Measurements from ENCODE around the gene PPP1R1A. TPM values are rescaled to one million over a fixed set of nuclear protein-coding genes. Genes with fewer than 3 reads are reported as not detected.

PPP1R1A gene
- total RNA-seq, 1 experiment from 2014 or later: not detected

DNA sequence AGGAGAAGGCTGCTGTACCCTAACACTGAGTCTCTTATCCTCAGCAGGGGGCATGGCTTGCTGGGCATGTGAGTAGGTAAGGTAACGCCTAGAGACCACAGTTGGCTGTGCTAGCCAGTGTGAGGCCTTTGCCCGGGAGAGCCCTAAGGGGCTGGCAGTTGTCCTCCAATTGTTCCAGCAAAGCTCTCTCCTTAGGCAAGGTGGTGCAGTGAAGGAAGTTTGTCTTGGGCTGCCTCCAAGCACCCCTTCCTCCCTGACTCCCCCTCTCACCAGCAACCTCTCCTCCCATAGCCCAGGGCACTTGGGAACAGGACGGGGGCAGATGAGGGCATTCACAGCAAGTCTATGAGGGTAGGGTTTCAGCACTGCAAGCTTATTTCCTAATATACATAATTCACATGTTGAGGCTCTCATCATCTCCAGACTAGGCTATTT is 23.3 kb upstream of the PPP1R1A start:
- no peak for DNase-seq
- Histone ChIP-seq H3K9me3 (replicated peaks) (no peaks in the 10 kb centered on the region), H3K4me3 (no peak overlapping the region), H3K36me3 (no peaks in the 10 kb centered on the region), H3K27me3 (no peaks in the 10 kb centered on the region; the same call in 1 of the 2 replicates), H3K27ac (no peak overlapping the region), H3K4me1 (no peaks in the 10 kb centered on the region)

DNA sequence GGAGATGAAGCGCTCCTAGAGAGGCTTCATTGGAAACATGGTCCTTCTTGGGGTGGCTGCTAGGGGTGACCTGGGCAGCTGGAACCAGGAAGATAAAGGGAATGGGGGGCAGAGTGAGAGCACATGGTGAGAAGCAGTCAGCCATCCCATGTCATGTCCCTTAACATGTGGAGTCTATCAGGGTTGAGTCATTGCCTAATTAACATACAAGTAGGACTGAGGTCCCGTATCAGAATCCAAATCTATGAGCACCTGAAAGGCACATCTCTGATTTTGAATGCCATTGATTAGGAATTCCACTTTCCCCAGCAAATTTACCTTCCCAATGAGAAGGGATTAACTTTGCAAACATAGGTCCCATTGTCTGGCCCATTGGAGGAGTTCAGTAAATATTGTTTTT is 20.3 kb upstream of the PPP1R1A start:
- H3K27ac ChIP-seq: no peak overlapping the region
- H3K4me1 ChIP-seq: no peaks in the 10 kb centered on the region
- H3K9me3 ChIP-seq (replicated peaks): no peaks in the 10 kb centered on the region
- H3K4me3 ChIP-seq: no peak overlapping the region
- no peaks in the 10 kb centered on the region; the same call in 1 of the 2 replicates for H3K27me3 ChIP-seq
- DNase-seq: no peak
- no peaks in the 10 kb centered on the region for H3K36me3 ChIP-seq

DNA sequence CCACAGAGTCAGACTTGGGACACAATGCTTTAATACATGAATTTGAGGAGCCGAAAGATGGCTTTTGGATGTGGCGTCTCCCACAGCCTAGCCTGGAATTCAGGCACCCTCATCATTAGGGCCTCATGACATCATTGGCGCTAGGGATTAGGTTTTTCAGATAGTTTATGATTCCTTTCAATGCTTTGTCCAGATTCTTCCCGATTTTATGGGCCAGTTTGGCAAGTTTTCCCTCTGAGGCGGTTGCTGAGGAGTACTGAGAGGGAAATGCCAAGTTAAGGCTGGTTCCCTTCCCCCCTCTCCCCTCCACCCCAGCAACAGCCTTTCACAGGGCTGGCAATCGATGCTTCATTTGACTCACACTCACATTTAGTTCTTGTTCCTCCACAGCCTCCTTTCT is 19.7 kb upstream of the PPP1R1A start:
- Histone ChIP-seq H3K27me3 (no peaks in the 10 kb centered on the region; the same call in 1 of the 2 replicates), H3K4me1 (no peaks in the 10 kb centered on the region), H3K36me3 (no peaks in the 10 kb centered on the region), H3K9me3 (replicated peaks) (no peaks in the 10 kb centered on the region), H3K27ac (no peak overlapping the region), H3K4me3 (no peak overlapping the region)
- DNase-seq: no peak

DNA sequence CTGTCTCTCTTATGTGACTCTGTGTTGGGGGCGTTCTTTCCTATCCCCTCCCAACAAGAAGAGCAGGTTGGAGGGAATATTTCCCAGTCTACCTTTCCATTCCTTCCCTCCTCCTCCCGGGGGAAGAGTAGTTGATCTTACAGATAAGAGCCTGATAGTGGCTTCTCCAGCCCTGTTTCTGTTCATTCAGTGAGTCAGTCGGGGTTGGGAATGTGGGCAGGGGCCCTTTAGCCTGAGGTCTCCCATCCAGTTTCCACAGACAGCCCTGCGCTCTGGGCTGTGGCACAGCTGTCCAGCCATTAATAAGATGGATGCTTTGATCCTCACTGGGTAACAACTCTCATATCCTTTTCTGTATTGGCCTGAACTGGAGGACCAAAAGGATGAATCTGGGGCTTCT is 18.1 kb upstream of the PPP1R1A start:
- Histone ChIP-seq H3K4me3 (no peak overlapping the region), H3K27me3 (no peaks in the 10 kb centered on the region; the same call in 1 of the 2 replicates), H3K36me3 (no peaks in the 10 kb centered on the region), H3K4me1 (peaks cover 7% of the 10 kb centered on the region), H3K27ac (no peak overlapping the region), H3K9me3 (replicated peaks) (no peaks in the 10 kb centered on the region)
- DNase-seq: no peak

DNA sequence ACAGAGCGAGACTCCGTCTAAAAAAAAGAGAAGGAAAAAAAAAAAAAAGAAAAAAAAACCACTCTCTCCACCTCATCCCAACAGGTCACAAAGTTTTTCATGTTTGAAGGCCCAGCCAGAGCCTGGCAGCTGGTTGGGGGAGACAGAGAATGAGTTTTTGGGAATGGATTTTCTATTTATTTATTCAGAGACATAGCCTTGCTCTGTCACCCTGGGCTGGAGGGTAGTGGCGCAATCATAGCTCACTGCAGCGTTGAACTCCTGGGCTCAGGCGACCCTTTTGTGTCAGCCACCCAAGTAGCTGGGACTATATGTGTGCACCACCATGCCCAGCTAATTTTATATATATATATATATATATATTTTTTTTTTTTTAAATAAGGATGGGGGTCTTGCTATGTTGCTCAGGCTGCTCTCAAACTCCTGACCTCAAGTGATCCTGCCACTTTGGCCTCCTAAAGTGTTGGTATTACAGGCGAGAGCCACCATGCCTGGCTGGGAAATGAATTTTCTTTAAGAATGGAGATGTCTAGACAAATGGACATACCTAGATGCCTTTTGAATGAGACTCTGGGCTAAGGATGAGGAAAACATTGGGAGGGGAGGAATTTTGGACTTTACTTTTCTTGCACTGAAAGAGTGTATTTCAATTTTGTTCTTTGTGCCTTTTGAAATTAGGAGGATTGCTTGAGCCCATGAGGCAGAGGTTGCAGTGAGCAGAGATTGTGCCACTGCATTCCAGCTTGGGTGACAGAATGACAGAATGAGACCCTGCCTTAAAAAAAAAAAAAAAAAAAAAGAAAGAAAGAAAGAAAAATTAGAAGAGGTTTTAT is 16.9 kb upstream of the PPP1R1A start:
- Histone ChIP-seq H3K27ac (no peak overlapping the region), H3K9me3 (replicated peaks) (no peaks in the 10 kb centered on the region), H3K27me3 (no peaks in the 10 kb centered on the region), H3K36me3 (no peaks in the 10 kb centered on the region), H3K4me3 (no peak overlapping the region), H3K4me1 (peaks cover 7% of the 10 kb centered on the region)
- DNase-seq: no peak

DNA sequence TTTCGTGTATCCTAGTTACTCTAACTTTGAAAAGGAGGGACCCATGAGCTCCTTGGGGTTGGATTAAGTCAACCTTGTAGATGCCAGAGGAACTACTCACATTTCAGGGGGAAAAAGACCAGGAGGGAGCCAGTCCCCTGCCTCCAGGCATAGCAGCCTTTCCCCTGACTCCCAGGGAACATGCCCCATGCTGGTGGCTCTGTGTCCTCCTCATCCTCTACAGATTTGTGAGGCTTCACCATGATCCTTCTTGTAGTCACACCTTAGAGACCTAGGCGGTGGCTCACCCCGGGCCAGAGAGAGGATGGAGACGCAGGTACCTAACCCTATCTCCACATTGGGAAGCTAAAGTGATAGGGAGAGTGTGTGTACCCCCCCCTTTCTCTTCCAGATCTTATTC is 16.0 kb upstream of the PPP1R1A start:
- no peaks in the 10 kb centered on the region for H3K9me3 ChIP-seq (replicated peaks)
- peaks cover 10% of the 10 kb centered on the region for H3K4me1 ChIP-seq
- H3K4me3 ChIP-seq: no peak overlapping the region
- H3K27me3 ChIP-seq: no peaks in the 10 kb centered on the region
- no peaks in the 10 kb centered on the region for H3K36me3 ChIP-seq
- no peak for DNase-seq
- no peak overlapping the region for H3K27ac ChIP-seq

DNA sequence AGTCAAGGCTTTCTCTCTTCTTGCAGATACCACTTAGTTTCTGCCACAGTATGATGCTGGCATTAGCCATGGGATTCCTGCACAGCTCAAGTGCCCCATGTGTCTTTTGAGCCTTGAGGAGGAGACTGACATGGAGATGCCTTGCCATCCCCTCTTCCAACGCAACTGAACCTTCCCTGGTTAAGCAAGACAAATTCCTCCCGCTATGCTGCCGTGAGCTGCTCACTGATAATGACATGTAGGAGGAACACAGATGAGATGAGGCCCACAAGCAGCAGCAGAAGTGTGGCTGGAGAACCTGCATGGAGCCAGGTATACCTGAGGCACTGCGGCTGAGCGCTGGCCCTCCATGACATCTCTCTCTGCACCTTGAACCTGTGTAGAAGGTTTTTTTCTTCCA is 15.4 kb upstream of the PPP1R1A start:
- DNase-seq: no peak
- Histone ChIP-seq H3K36me3 (no peaks in the 10 kb centered on the region), H3K27me3 (no peaks in the 10 kb centered on the region), H3K4me3 (no peak overlapping the region), H3K27ac (no peak overlapping the region), H3K4me1 (peaks cover 10% of the 10 kb centered on the region), H3K9me3 (replicated peaks) (no peaks in the 10 kb centered on the region)

DNA sequence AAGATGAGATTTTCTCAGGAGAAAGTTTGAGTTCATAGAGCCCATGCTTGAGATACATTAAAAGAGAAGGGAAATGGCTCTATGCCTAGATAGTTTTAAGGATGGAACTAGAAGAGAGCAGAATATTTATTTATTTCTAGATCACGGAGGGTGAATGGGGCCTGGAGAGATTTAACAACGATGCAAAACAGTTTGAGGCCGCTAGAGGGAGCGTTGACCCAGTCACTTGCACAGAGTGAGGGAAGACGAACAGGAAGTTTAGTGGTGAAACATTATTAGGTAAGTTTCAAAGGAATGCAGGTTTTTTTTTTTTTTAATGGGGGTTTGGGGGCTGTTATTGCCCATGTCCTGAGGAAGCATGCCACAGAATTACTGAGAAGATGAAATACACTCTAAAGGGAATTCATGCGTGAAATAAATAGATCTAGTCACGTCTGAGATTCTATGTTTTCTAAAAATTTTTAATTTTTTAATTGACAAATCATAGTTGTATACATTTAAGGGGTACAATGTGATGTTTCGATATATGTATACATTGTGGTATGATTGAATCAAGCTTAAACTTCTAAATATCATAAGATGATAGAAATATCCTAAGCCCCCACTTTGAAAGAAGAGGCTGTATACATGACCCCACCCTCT is 14.8 kb upstream of the PPP1R1A start:
- DNase-seq: peak; percentile 58 to 78
- Histone ChIP-seq H3K36me3 (no peaks in the 10 kb centered on the region), H3K4me3 (no peak overlapping the region), H3K9me3 (replicated peaks) (no peaks in the 10 kb centered on the region), H3K4me1 (peaks cover 10% of the 10 kb centered on the region), H3K27me3 (no peaks in the 10 kb centered on the region), H3K27ac (no peak overlapping the region)

DNA sequence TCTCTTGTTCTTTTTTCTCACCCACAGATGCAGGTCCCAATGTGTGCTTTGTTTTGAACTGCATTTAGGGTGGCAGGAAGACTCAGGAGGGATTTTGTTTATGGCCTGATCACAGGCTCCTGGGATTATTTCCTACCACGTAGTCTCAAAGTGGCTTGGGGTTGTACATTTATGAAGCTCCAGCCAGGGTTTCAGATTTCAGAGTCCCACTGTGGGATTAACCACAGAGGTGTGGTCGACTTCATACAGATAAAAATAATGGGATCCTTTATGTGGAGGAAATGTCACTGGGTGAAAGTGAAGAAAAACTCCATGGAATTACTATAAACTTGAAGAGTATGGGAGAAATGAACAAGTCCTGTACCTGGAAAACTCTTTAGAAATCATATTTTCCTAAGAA is 14.2 kb upstream of the PPP1R1A start:
- H3K4me1 ChIP-seq: peaks cover 10% of the 10 kb centered on the region
- no peak overlapping the region for H3K27ac ChIP-seq
- no peaks in the 10 kb centered on the region for H3K9me3 ChIP-seq (replicated peaks)
- no peaks in the 10 kb centered on the region for H3K36me3 ChIP-seq
- DNase-seq: no peak
- H3K27me3 ChIP-seq: no peaks in the 10 kb centered on the region
- H3K4me3 ChIP-seq: no peak overlapping the region

DNA sequence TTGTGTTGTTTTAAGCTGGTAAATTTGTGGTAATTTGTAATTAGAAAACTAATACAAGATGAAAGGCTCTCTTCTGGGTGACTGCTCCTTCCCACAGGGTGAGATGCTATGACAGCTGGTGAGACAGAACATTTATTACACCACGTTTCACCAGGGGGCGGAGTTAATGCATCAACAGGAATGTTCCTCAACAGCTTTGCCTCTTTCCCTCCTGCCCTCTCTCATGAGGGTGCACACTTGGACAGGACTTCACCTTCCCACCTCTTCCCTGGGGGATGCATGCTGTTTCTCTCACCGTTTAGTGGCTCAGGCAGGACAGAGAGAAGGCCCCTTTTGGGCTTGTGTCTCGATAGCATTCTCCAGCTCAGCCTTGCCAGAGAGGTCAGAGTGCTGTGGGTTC is 13.4 kb upstream of the PPP1R1A start:
- Histone ChIP-seq H3K4me3 (no peak overlapping the region), H3K27ac (no peak overlapping the region), H3K4me1 (peaks cover 10% of the 10 kb centered on the region), H3K27me3 (no peaks in the 10 kb centered on the region), H3K36me3 (no peaks in the 10 kb centered on the region), H3K9me3 (replicated peaks) (no peaks in the 10 kb centered on the region)
- DNase-seq: peak; percentile 40 to 68

DNA sequence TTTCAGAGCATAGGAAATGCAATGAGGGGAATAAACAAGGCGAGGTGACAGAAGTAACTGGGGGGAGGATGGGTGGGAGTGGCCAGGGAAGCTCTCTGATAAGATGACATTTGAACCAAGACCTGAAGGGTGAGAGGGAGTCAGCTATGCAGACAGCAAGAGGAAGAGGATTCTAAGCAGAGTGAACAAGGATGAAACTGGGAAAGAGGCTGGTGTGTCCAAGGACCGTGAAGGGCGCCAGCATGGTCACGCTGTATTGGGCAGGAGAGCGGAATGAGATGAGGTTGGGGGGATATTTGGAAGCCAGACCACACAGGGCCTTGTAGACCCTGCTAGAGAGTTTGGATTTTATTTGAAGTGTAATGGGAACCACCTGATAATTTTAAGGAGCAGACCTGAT is 10.5 kb upstream of the PPP1R1A start:
- no peak for DNase-seq

DNA sequence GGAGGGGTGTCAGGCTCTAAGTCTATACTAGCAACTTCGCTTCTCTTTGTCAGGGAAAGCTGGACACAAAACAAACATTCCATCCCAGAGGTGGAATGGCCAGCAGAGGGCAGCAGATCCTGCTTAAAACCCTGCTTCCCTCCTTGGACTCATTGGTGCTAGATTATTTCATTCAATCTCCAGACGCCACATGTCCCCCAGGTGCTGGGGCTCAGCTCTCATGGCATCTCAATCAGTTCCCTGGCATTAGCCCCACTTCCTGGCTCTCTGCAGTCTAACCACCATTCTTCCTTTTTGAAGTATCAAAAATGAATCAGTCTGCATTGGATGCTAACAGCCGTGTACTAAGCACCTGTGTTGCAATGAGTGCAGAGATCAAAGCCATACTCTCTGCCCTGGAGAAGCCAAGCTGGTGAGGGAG is 8.1 kb upstream of the PPP1R1A start:
- Histone ChIP-seq H3K4me3 (no peak overlapping the region), H3K27ac (no peak overlapping the region), H3K9me3 (replicated peaks) (no peaks in the 10 kb centered on the region)

More for the DNA sequence above, 10.5 kb upstream of the PPP1R1A start:
- no peaks in the 10 kb centered on the region for H3K36me3 ChIP-seq
- no peaks in the 10 kb centered on the region for H3K9me3 ChIP-seq (replicated peaks)
- no peak overlapping the region for H3K4me3 ChIP-seq
- peaks cover 10% of the 10 kb centered on the region for H3K4me1 ChIP-seq
- no peak overlapping the region for H3K27ac ChIP-seq
- peaks cover 7% of the 10 kb centered on the region for H3K27me3 ChIP-seq

DNA sequence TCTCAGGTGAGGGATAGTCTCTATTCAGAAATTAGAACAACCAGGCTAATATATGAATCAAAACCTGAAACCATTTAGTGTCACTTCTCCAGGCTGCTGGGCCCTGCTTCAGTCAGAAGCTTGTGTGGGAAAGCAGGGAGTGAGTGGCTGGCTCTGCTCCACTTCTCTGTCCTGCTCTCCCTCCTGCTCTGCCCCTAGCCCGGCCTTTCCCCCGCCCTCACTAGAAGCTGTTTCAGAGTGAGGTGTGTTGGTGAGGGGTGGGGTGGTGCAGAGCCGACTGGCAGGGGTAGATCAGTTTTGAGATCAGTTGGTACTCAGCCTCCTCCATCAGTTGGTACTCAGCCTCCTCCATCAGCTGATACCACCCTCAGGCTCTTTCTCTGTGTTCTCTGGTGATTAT is 7.0 kb upstream of the PPP1R1A start:
- H3K9me3 ChIP-seq (replicated peaks): no peaks in the 10 kb centered on the region
- 0 out of 2 replicates have a peak, but pooled peaks cover 2% of the 10 kb centered on the region for H3K4me1 ChIP-seq
- H3K27me3 ChIP-seq: peaks cover 14% of the 10 kb centered on the region
- H3K36me3 ChIP-seq: no peaks in the 10 kb centered on the region
- DNase-seq: no peak
- H3K4me3 ChIP-seq: no peak overlapping the region
- no peak overlapping the region for H3K27ac ChIP-seq

More for the DNA sequence above, 8.1 kb upstream of the PPP1R1A start:
- Histone ChIP-seq H3K27me3 (peaks cover 14% of the 10 kb centered on the region), H3K4me1 (0 out of 2 replicates have a peak, but pooled peaks cover 2% of the 10 kb centered on the region), H3K36me3 (no peaks in the 10 kb centered on the region)
- DNase-seq: peak; percentile 41 to 77

DNA sequence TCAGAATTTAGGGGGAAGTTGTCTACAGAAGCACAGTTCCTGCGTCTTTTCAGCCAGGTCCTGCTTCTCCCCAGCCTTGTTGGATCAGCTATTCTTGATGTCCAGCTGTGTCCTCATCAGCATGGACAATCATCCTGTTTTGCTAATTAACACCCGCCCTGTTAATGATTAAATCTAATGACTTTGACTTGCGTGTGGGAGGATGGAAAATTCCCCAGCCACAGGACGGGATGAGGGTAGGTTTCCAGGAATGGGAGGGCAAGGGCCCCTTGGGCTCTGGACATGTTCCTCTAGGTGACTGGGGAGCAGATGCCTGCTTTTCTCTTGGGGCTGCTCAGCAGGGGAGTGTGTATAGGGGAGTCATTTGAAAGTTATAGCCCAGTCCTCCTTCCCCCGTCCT is 5.3 kb upstream of the PPP1R1A start:
- H3K27me3 ChIP-seq: peaks cover 14% of the 10 kb centered on the region
- H3K36me3 ChIP-seq: no peaks in the 10 kb centered on the region
- no peak overlapping the region for H3K27ac ChIP-seq
- no peak for DNase-seq
- no peaks in the 10 kb centered on the region for H3K4me1 ChIP-seq
- no peaks in the 10 kb centered on the region for H3K9me3 ChIP-seq (replicated peaks)
- no peak overlapping the region for H3K4me3 ChIP-seq

DNA sequence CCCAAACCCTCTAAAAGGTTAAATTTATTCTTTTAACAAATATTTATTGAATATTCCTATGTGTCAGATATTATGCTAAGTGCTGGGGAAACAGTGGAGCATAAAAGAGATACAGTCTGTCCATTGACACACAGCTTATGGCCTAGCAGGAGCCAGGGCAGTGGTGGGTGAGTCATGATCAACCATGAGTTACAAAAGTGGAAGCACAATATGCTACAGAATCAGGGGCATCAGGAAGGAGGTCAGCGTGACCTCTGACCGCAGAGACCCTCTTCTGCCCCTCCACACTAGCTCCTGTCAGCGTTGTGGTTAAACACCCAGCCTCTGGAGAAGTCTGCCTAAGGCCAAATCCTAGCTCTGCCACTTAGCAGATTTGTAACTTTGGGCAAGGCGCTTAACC is 4.7 kb upstream of the PPP1R1A start:
- no peak for DNase-seq
- Histone ChIP-seq H3K4me1 (no peaks in the 10 kb centered on the region), H3K36me3 (no peaks in the 10 kb centered on the region), H3K4me3 (no peak overlapping the region), H3K27me3 (peaks cover 14% of the 10 kb centered on the region), H3K9me3 (replicated peaks) (no peaks in the 10 kb centered on the region), H3K27ac (no peak overlapping the region)
